MCF 10A (cell line): ENCODE data around the gene CLEC4G. TPM values are rescaled to one million over a fixed set of nuclear protein-coding genes. Genes with fewer than 3 reads are reported as not detected.

Experiments
- BruUV-seq: library from RNA; stranded (reverse); fragments of 400-500 nt; replicated peaks from 2 replicates; lab custom pipeline; 2021; lab: Mats Ljungman, UMichigan
- CTCF ChIA-PET: fragments of 300-600 bp; sonication (Branson Sonifier 250); formaldehyde crosslinking; extraction: SDS; loops from one replicate; lab custom pipeline; 2021; ENCODE audit warnings: antibody characterized with exemption, inconsistent platforms; lab: Yijun Ruan, JAX
- POLR2A ChIA-PET: fragments of 300-600, 350-650 bp; sonication (Branson Sonifier 250); formaldehyde crosslinking; extraction: SDS; loops from one replicate; lab custom pipeline; 2020; ENCODE audit warnings: antibody characterized with exemption, inconsistent platforms; lab: Yijun Ruan, JAX
- DNase-seq: peaks from one replicate; pipeline ENCODE4 v3.0.0-alpha.2; 2018; ENCODE audit not compliant: unreplicated experiment
- H3K27ac Mint-ChIP-seq: one replicate; pipeline ENCODE4 v1.8.0; 2022; ENCODE audit warnings: mild to moderate bottlenecking, low read depth, mixed read lengths; ENCODE audit not compliant: unreplicated experiment
- H3K27me3 Mint-ChIP-seq: one replicate; pipeline ENCODE4 v1.8.0; 2022; ENCODE audit warnings: mixed read lengths; ENCODE audit not compliant: insufficient read depth, unreplicated experiment
- H3K36me3 Mint-ChIP-seq: one replicate; pipeline ENCODE4 v1.8.0; 2022; ENCODE audit warnings: mild to moderate bottlenecking, moderate library complexity, mixed read lengths; ENCODE audit not compliant: insufficient read depth, unreplicated experiment
- H3K4me1 Mint-ChIP-seq: one replicate; pipeline ENCODE4 v1.8.0; 2022; ENCODE audit warnings: mixed read lengths; ENCODE audit not compliant: insufficient read depth, unreplicated experiment
- H3K4me3 Mint-ChIP-seq: one replicate; pipeline ENCODE4 v1.8.0; 2022; ENCODE audit warnings: mild to moderate bottlenecking, moderate library complexity, mixed read lengths; ENCODE audit not compliant: unreplicated experiment
- H3K9me3 Mint-ChIP-seq: one replicate; pipeline ENCODE4 v1.8.0; 2022; ENCODE audit warnings: mixed read lengths; ENCODE audit not compliant: unreplicated experiment
- CTCF ChIP-seq: fragments of 200-600 bp; IDR thresholded peaks from one replicate; pipeline ENCODE4 v1.8.0; 2022; ENCODE audit warnings: antibody characterized with exemption, mild to moderate bottlenecking; ENCODE audit not compliant: unreplicated experiment
- intact Hi-C: fragments of 100-400 bp; cut with micrococcal nuclease; formaldehyde crosslinking; loops from 2 replicates; pipeline ENCODE4 v1.14.1; 2022
- total RNA-seq: library from RNA; stranded (reverse); gene quantifications from 2 replicates; pipeline ENCODE4 v1.2.3, GENCODE V29; 2022

The CLEC4G gene
- total RNA-seq, 1 experiment from 2014 or later: not detected

GRCh38 chr19:7680606-7681339 is 51.1 kb downstream of the CLEC4G start, which contains the start of gene TRAPPC5:
TSS of gene TRAPPC5 (plus strand) at chr19:7680833. CDS start at chr19:7682254, 1,421 bp downstream.
- no peaks in the 10 kb centered on the region for H3K9me3 Mint-ChIP-seq
- peak within 1 kb of the TSS; percentile 84 for H3K4me3 Mint-ChIP-seq

GRCh38 chr19:7679771-7680605 is 51.9 kb downstream of the CLEC4G start:
- DNase-seq: no peak
- Mint-ChIP-seq H3K4me3 (peak overlapping the region; percentile 84), H3K36me3 (peaks cover 26% of the 10 kb centered on the region), H3K27ac (no peak overlapping the region), H3K4me1 (peaks cover 6% of the 10 kb centered on the region), H3K27me3 (no peaks in the 10 kb centered on the region), H3K9me3 (no peaks in the 10 kb centered on the region)
- intact Hi-C loops: loop anchor here (1.0 kb wide), 3 partner anchors 28 to 326 kb away; no protein-coding TSS in a partner anchor
- POLR2A ChIA-PET: interaction anchor here (0.6 to 2.2 kb wide), 12 partner anchors 10 to 326 kb away, joined by 3 to 27 read pairs (median 4); partner anchors contain the start of genes PET100 and XAB2
- TF ChIP-seq CTCF: no peak
- no TSS peak for BruUV-seq
- CTCF ChIA-PET: interaction anchor here (0.6 to 2.8 kb wide), 33 partner anchors 9 to 579 kb away, joined by 3 to 31 read pairs (median 5); partner anchors contain the start of genes CAMSAP3, CLEC4M, PET100 and STXBP2

More at GRCh38 chr19:7680606-7681339, 51.1 kb downstream of the CLEC4G start, which contains the start of gene TRAPPC5:
- Mint-ChIP-seq H3K27ac (peak within 1 kb of the TSS; percentile 66), H3K27me3 (no peaks in the 10 kb centered on the region), H3K4me1 (peaks cover 14% of the 10 kb centered on the region), H3K36me3 (peaks cover 31% of the 10 kb centered on the region)
- DNase-seq: peak; percentile 74
- intact Hi-C loops: loop anchor here (1.0 kb wide), 4 partner anchors 28 to 326 kb away; no protein-coding TSS in a partner anchor
- CTCF ChIA-PET: interaction anchor here (0.6 to 2.8 kb wide), 64 partner anchors 8 to 1830 kb away, joined by 3 to 31 read pairs (median 4); partner anchors contain the start of genes ALKBH7, CAMSAP3, CD209 and CLEC4M
- BruUV-seq: no TSS peak
- POLR2A ChIA-PET: interaction anchor here (0.6 to 2.2 kb wide), 17 partner anchors 11 to 326 kb away, joined by 3 to 27 read pairs (median 4); partner anchors contain the start of genes PET100 and XAB2
- TF ChIP-seq CTCF: peak; percentile 96

- no peak for TF ChIP-seq CTCF
- BruUV-seq: no TSS peak
Measured at GRCh38 chr19:7678971-7679751, 52.7 kb downstream of the CLEC4G start.

More at GRCh38 chr19:7678971-7679751, 52.7 kb downstream of the CLEC4G start:
- H3K9me3 Mint-ChIP-seq: no peaks in the 10 kb centered on the region
- H3K27me3 Mint-ChIP-seq: no peaks in the 10 kb centered on the region
- no peak for DNase-seq
- POLR2A ChIA-PET: interaction anchor here (0.7 to 1.0 kb wide), 2 partner anchors 113 to 603 kb away, joined by 3 read pairs; no protein-coding TSS in a partner anchor
- H3K4me1 Mint-ChIP-seq: peaks cover 6% of the 10 kb centered on the region
- CTCF ChIA-PET: interaction anchor here (0.6 to 1.7 kb wide), 8 partner anchors 20 to 303 kb away, joined by 3 to 7 read pairs (median 4); no protein-coding TSS in a partner anchor
- peaks cover 23% of the 10 kb centered on the region for H3K36me3 Mint-ChIP-seq
- intact Hi-C loops: no loop called here
- H3K27ac Mint-ChIP-seq: no peak overlapping the region
- no peak overlapping the region for H3K4me3 Mint-ChIP-seq

Other genes starting within 250 kb of the CLEC4G start
- 5.5 and 6.4 TPM in 2 replicates for gene PEX11G, start 243.1 kb downstream of the CLEC4G start, total RNA-seq
- gene ZNF358, start 216.0 kb downstream of the CLEC4G start, total RNA-seq: 16.9 and 17.7 TPM in 2 replicates
- gene MCOLN1, start 209.5 kb downstream of the CLEC4G start, total RNA-seq: 10.8 and 13.9 TPM in 2 replicates
- 75.8 and 96.1 TPM in 2 replicates for gene PNPLA6, start 196.4 kb downstream of the CLEC4G start, total RNA-seq
- gene CAMSAP3, start 136.2 kb downstream of the CLEC4G start, total RNA-seq: 6.7 and 9.1 TPM in 2 replicates
- 28.7 and 29.4 TPM in 2 replicates for gene XAB2, start 102.6 kb downstream of the CLEC4G start, total RNA-seq
- 53.9 and 101 TPM in 2 replicates for gene PET100, start 102.3 kb downstream of the CLEC4G start, total RNA-seq
- gene PCP2, start 98.4 kb downstream of the CLEC4G start, total RNA-seq: not detected in 2 replicates
- gene STXBP2, start 95.0 kb downstream of the CLEC4G start, total RNA-seq: 94.4 and 102 TPM in 2 replicates
- not detected in 2 replicates for gene RETN, start 63.1 kb downstream of the CLEC4G start, total RNA-seq
- gene MCEMP1, start 55.0 kb downstream of the CLEC4G start, total RNA-seq: 0.44 TPM in 1 of 2 replicates, not detected in the other
- 123 and 155 TPM in 2 replicates for gene TRAPPC5, start 51.3 kb downstream of the CLEC4G start, total RNA-seq
- gene FCER2, start 30.0 kb downstream of the CLEC4G start, total RNA-seq: not detected in 2 replicates
- gene CD209, start 15.4 kb upstream of the CLEC4G start, total RNA-seq: not detected in 2 replicates
- gene CLEC4M, start 31.1 kb upstream of the CLEC4G start, total RNA-seq: not detected in 2 replicates
- 23.6 and 25.7 TPM in 2 replicates for gene EVI5L, start 98.1 kb upstream of the CLEC4G start, total RNA-seq
- 0.10 and 0.26 TPM in 2 replicates for gene PRR36, start 142.3 kb upstream of the CLEC4G start, total RNA-seq
- 10.3 and 11.8 TPM in 2 replicates for gene LRRC8E, start 156.4 kb upstream of the CLEC4G start, total RNA-seq
- 30.5 and 36.3 TPM in 2 replicates for gene MAP2K7, start 171.8 kb upstream of the CLEC4G start, total RNA-seq
- 3.3 and 4.5 TPM in 2 replicates for gene TGFBR3L, start 182.7 kb upstream of the CLEC4G start, total RNA-seq
- 24.1 and 27.1 TPM in 2 replicates for gene SNAPC2, start 188.2 kb upstream of the CLEC4G start, total RNA-seq
- 4.0 and 5.2 TPM in 2 replicates for gene CTXN1, start 194.0 kb upstream of the CLEC4G start, total RNA-seq
- 91.3 and 142 TPM in 2 replicates for gene TIMM44, start 211.6 kb upstream of the CLEC4G start, total RNA-seq